ENCODE results near the gene NYAP2. TPM values are rescaled to one million over a fixed set of nuclear protein-coding genes. Genes with fewer than 3 reads are reported as not detected.

Gene NYAP2
- total RNA-seq, 1 experiment from 2014 or later, result not detected

DNA sequence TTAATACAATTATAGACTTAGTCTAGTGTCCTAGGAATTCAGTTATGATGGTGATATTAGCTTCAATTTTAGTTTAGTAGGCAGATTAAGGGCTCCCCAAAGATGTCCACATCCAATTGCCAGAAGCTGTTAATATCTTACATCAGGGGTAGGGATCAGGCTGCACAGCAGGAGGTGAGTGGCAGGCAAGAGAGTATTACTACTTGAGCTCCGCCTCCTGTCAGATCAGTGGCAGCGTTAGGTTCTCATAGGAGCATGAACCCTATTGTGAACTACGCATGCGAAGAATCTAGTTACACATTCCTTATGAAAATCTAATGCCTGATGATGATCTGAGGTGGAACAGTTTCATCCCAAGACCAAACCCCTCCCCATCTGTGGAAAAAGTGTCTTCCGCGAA lies 54.9 kb downstream of the NYAP2 start (continued):
- TF ChIP-seq ZFX (IDR thresholded peaks at IDR 0.05), result no peak
- TF ChIP-seq TCF7L2 (IDR thresholded peaks at IDR 0.05; ENCODE audit: borderline replicate concordance, extremely low read depth, insufficient read depth, insufficient read length), result no peak

- intact Hi-C loops (cut with micrococcal nuclease), result no loop called here
- H3K9me3 ChIP-seq (ENCODE audit: control insufficient read depth in 1 of 2, insufficient read depth in 1 of 2, low read depth in 1 of 2, low read length in 2 of 2), result no peaks in the 10 kb centered on the region
- no peaks in the 10 kb centered on the region for H3K36me3 ChIP-seq (ENCODE audit: control insufficient read depth in 1 of 2, insufficient read depth in 2 of 2, low read length in 2 of 2)
- no peak overlapping the region for H3K27ac ChIP-seq (ENCODE audit: low read depth, low read length)
- no peak overlapping the region for H3K4me3 ChIP-seq (replicated peaks in 1 of 2; ENCODE audit: low read depth in 1 of 2, low read length in 2 of 2)
- H3K4me1 ChIP-seq (ENCODE audit: control insufficient read depth in 1 of 2, insufficient read depth in 2 of 2, low read length in 2 of 2), result no peaks in the 10 kb centered on the region
- no peaks in the 10 kb centered on the region for H3K79me2 ChIP-seq (ENCODE audit: insufficient read depth, low read length)
- no TSS peak for BruUV-seq (replicated peaks)
- ChIA-PET RAD21 (ENCODE audit: low non-redundant PET in 1 of 2, low total read pairs in 2 of 2, uncharacterized antibody in 2 of 2, unreplicated experiment in 2 of 2) (no interaction called here), POLR2A (no interaction called here), CTCF (no interaction called here)
- DNase-seq (ENCODE audit: low read depth, low spot score) (no peak), ATAC-seq (no peak)
- H3K9me2 ChIP-seq (ENCODE audit: insufficient read depth), result no peaks in the 10 kb centered on the region
- no peak overlapping the region for H2AFZ ChIP-seq (ENCODE audit: low read depth, low read length, poor library complexity, severe bottlenecking)
- H3K27me3 ChIP-seq (ENCODE audit: insufficient read depth, low read length), result no peaks in the 10 kb centered on the region
- H4K20me1 ChIP-seq (ENCODE audit: insufficient read depth), result no peaks in the 10 kb centered on the region
- no peak overlapping the region for H3K4me2 ChIP-seq (ENCODE audit: low read length)
- no peak overlapping the region for H3K9ac ChIP-seq (ENCODE audit: low read length)
- TF ChIP-seq ZFX (IDR thresholded peaks at IDR 0.05) (no peak), POLR2AphosphoS5 (IDR thresholded peaks at IDR 0.05; ENCODE audit: low read depth, low read length) (no peak), TCF7L2 (IDR thresholded peaks at IDR 0.05; ENCODE audit: borderline replicate concordance, extremely low read depth, insufficient read depth, insufficient read length) (no peak), FOSL1 (IDR thresholded peaks at IDR 0.05; ENCODE audit: low read depth) (no peak), EGR1 (IDR thresholded peaks at IDR 0.05; ENCODE audit: low read depth) (no peak), SRF (IDR thresholded peaks at IDR 0.05; ENCODE audit: low read depth) (no peak), ELF1 (IDR thresholded peaks at IDR 0.05; ENCODE audit: borderline replicate concordance, low read depth) (no peak), JUND (IDR thresholded peaks at IDR 0.05) (no peak), YY1 (IDR thresholded peaks at IDR 0.05; ENCODE audit: extremely low read depth, insufficient replicate concordance, low read depth, low read length) (no peak), EZH2phosphoT487 (IDR thresholded peaks at IDR 0.05; ENCODE audit: borderline replicate concordance) (no peak), CBX3 (IDR thresholded peaks at IDR 0.05; ENCODE audit: low read depth) (no peak), ZNF274 (IDR thresholded peaks at IDR 0.05; ENCODE audit: low read depth, low read length) (no peak), CTCF (IDR thresholded peaks at IDR 0.05 in 2 of 3, conservative IDR thresholded peaks at IDR 0.05 in 1 of 3; ENCODE audit: borderline replicate concordance in 1 of 3, insufficient read depth in 1 of 3, low read depth in 2 of 3, low read length in 2 of 3) (no peak), SP1 (IDR thresholded peaks at IDR 0.05; ENCODE audit: low read depth) (no peak)
- TF ChIP-seq, protein P1, sequence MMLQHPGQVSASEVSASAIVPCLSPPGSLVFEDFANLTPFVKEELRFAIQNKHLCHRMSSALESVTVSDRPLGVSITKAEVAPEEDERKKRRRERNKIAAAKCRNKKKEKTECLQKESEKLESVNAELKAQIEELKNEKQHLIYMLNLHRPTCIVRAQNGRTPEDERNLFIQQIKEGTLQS (IDR thresholded peaks at IDR 0.05), result no peak
- TF ChIP-seq, protein P2, sequence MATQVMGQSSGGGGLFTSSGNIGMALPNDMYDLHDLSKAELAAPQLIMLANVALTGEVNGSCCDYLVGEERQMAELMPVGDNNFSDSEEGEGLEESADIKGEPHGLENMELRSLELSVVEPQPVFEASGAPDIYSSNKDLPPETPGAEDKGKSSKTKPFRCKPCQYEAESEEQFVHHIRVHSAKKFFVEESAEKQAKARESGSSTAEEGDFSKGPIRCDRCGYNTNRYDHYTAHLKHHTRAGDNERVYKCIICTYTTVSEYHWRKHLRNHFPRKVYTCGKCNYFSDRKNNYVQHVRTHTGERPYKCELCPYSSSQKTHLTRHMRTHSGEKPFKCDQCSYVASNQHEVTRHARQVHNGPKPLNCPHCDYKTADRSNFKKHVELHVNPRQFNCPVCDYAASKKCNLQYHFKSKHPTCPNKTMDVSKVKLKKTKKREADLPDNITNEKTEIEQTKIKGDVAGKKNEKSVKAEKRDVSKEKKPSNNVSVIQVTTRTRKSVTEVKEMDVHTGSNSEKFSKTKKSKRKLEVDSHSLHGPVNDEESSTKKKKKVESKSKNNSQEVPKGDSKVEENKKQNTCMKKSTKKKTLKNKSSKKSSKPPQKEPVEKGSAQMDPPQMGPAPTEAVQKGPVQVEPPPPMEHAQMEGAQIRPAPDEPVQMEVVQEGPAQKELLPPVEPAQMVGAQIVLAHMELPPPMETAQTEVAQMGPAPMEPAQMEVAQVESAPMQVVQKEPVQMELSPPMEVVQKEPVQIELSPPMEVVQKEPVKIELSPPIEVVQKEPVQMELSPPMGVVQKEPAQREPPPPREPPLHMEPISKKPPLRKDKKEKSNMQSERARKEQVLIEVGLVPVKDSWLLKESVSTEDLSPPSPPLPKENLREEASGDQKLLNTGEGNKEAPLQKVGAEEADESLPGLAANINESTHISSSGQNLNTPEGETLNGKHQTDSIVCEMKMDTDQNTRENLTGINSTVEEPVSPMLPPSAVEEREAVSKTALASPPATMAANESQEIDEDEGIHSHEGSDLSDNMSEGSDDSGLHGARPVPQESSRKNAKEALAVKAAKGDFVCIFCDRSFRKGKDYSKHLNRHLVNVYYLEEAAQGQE (IDR thresholded peaks at IDR 0.05; ENCODE audit: low read depth), result no peak
- TF ChIP-seq, protein P3, sequence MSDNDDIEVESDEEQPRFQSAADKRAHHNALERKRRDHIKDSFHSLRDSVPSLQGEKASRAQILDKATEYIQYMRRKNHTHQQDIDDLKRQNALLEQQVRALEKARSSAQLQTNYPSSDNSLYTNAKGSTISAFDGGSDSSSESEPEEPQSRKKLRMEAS (IDR thresholded peaks at IDR 0.05), result no peak
Measured at GRCh38 chr2:225456619-225457260, 57.2 kb downstream of the NYAP2 start.

Measured in HCT116 (cell line).